Activated CD8-positive, alpha-beta memory T cell treated with anti-CD3 and anti-CD28 coated beads for 1 hour (primary cell): ENCODE measurements around the gene IQGAP2.

Source experiments
- DNase-seq, 2 donors: peaks; one replicate each; pipeline ENCODE4 v3.0.0-alpha.2; 2020; ENCODE audit warnings: low read depth in 1 of 2; ENCODE audit errors: extremely low read depth in 1 of 2

Gene IQGAP2

GRCh38 chr5:76443066-76443800 lies 40.1 kb downstream of the IQGAP2 start:
- no peak for DNase-seq

GRCh38 chr5:76445063-76445462 lies 42.0 kb downstream of the IQGAP2 start:
- DNase-seq = no peak

- DNase-seq = no peak
Observed at GRCh38 chr5:76445830-76446229, 42.7 kb downstream of the IQGAP2 start.

GRCh38 chr5:76446776-76447175 lies 43.7 kb downstream of the IQGAP2 start:
- no peak for DNase-seq

- DNase-seq = no peak
Observed at GRCh38 chr5:76449606-76450005, 46.5 kb downstream of the IQGAP2 start.

- no peak for DNase-seq
Observed at GRCh38 chr5:76450054-76450453, 47.0 kb downstream of the IQGAP2 start.

GRCh38 chr5:76451031-76451701 lies 48.1 kb downstream of the IQGAP2 start:
- DNase-seq = no peak

GRCh38 chr5:76455531-76456133 lies 52.5 kb downstream of the IQGAP2 start:
- DNase-seq = no peak

GRCh38 chr5:76456258-76456657 lies 53.2 kb downstream of the IQGAP2 start:
- no peak for DNase-seq

- DNase-seq = no peak
Observed at GRCh38 chr5:76457674-76458485, 54.8 kb downstream of the IQGAP2 start.

GRCh38 chr5:76458486-76458830 lies 55.4 kb downstream of the IQGAP2 start:
- DNase-seq = no peak

- DNase-seq = no peak
Observed at GRCh38 chr5:76460104-76460503, 57.0 kb downstream of the IQGAP2 start.

- DNase-seq = no peak
Observed at GRCh38 chr5:76462097-76462667, 59.1 kb downstream of the IQGAP2 start.

- DNase-seq = no peak
Observed at GRCh38 chr5:76467216-76467615, 64.1 kb downstream of the IQGAP2 start.

- no peak for DNase-seq
Observed at GRCh38 chr5:76468635-76469425, 65.7 kb downstream of the IQGAP2 start.

GRCh38 chr5:76469656-76470290 lies 66.7 kb downstream of the IQGAP2 start:
- no peak for DNase-seq

GRCh38 chr5:76470976-76471375 lies 67.9 kb downstream of the IQGAP2 start:
- DNase-seq = no peak

- no peak for DNase-seq
Observed at GRCh38 chr5:76471406-76471805, 68.3 kb downstream of the IQGAP2 start.

- no peak for DNase-seq
Observed at GRCh38 chr5:76471987-76472334, 68.9 kb downstream of the IQGAP2 start.
